ELR (cell line): Measurements from ENCODE around the gene PRKCE.

ENCODE experiments used
- DNase-seq: peaks from one replicate; pipeline ENCODE4 v3.0.0-alpha.2; 2015; ENCODE audit warnings: low read depth

The PRKCE gene

DNA sequence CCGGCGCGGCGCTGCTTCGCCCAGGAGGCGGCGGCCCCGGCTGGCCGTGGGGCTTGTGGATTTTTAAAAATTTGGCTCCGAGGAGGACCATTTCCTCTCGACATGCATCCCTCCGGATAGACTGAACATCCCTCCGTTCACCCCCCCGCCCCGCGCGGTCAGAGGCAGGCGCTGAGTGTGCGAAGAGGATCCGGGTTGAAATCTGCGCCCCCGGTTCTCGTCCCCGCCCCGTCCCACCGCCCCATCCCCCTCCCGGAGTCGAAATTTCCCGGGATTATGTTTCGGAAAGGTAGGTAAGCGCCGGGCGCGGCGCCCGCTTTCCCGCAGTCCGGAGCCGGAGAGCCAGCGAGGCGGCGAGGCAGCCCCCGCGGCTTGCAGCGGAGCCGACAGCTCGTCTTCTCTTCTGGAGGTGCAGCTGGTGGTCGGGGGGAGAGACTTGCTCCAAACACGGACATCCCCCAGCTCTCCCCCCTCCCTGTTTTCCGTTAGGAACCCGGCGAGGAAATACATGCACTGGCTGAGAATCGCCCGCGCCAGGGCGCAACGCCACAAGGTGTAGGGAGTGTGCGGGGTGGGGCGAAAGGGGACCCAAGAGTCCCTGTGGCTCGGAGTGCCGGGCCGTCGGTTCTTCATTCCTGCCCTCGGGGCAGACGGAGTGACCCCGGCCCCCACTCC, at the start of gene PRKCE:
TSS of gene PRKCE (plus strand) at position 261 of the 675 bp plus-strand sequence.
- no peak for DNase-seq

DNA sequence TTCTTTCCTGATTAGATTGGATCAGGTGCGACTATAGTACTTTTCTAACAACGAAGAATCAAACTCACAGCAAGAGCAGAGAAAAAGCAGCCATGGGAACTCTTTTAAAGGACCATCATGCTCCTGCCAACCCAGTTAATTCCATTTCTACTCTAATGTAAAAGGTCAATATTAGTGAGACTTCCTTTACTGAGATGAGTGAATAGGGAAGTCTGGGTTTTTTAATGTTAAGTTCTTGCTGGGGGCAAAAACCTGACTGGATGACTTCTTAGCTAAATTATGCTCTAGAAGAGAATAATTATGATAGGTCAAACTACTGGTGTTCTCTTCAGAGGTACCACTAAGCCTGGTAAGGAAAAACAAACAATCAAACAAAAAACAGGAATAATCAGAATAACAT, 48.9 kb upstream of the PRKCE start:
- DNase-seq, result no peak

DNA sequence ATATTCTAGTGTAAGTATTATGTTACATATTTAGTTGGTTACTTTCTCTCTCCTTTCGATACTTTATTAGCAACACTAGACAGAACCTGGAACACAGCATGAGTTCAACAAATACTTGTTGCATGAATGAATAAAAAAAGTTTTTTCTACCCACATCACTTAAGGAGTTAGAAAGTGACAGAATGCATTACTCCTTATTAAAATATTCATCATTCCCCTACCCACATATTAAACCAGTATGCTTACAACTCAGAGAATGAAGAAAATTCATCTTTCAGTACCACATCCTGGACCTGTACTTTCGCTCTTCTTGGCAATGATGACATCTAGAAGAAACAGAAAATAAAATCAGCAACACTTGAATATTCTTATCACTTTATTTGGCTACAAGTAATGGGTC, 46.4 kb upstream of the PRKCE start:
- DNase-seq, result no peak

DNA sequence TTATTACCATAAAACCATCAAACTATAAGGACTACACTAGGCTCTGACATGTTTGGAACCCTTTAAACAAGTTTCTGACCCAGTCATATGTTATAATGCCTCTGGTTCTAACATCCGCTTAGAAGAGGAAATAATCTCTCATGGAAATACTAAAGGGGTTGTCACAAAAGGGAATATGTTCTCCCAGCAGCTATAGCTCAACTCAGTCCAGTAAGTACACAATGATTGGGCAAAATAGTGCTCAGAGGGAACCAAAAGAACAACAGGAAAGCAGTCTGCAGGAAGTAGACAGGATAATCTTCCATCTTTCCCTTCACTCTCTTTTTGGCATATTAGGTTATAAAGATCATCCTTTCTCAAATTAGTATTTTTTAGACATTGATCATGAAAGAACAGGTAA, 44.7 kb upstream of the PRKCE start:
- DNase-seq, result no peak

DNA sequence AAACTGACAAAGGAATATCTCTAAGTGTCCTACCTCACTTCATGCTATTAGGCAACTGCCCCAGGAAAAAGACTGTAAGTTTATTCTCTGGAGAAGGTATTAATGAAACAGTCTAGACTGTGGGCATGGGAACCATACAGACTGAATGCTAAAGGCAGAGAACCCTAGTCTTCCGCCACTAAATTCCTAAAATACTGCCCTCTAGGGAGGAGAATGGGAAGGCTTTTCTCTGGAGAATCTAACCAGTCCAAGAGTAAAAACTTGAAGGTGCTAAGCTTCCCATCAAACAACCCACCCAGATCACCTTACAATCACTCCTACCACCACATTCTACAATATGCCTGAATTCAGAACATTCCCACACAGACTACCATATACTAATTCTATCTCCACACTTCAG, 43.8 kb upstream of the PRKCE start:
- peak; percentile 60 for DNase-seq

DNA sequence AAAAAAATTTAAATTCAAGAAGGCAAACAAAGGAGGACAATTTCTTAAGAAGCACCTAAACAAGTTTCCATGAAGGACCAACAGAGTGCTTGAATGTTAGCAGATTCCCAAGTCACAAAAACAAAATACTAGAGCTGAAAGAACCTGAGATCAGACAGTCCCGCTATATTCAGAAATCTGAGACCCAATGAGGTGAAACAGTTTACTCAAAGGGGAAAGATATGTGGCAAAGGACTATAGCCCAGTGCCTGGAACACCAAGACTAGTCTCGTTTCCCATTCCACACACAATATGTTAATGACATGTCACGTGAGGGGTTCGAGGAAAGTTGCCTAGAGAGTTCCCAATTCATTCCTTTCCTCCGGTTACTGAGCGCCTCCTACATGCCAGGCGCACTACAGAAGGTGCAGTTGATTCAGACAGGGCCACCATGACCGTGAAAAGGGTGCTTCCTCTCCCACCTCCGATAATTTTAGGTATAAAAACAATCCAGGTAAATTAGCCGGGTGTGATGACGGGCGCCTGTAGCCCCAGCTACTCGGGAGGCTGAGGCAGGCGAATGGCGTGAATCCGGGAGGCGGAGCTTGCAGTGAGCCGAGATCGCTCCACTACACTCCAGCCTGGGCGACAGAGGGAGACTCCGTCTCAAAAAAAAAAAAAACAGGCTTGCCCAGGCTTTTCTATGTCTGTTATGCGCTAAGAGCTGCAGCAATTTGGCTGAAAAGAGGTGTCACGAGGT, 41.0 kb upstream of the PRKCE start:
- peak; percentile 78 for DNase-seq

DNA sequence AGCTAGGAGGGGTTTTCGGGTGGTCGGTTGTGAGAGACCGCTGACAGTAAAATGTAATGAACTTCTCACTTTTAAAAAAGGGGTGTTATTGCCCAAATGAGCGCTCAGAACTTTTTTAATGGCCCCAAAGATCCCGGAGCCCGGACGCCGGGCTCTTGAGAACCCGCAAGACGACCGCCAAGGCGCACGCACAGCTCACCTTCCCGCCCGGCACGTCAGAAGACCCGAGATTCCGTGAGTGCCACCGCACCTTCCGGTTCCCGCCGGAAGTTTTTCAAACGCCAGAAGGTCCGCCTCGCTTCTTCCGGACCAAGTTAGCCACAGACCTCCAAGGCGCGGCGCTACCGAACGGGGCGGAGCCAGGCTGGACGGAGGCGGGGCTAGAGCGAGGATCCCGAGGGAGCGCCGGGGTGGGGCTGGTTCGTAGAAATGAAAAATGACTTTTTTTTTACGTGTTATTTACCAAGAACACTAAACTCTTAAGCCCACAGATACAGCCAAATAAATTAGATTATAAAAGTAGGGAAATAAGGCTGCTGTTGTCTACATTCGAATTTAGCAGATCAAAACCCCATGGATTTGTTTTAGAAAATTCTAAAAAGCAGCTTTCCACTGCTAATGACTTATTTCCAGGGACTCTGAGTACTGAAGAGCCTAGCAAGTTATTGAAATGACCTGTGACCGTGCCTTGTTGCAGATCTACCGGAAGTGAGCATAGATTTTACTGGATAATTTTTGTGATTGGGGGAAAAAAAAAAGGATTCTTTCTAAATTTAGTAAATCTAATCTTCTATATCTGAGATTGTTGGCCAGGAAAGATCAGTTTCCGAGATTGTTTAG, 40.2 kb upstream of the PRKCE start, which contains the start of gene SRBD1:
TSS of gene SRBD1 (minus strand) at position 248 of the 840 bp plus-strand sequence. CDS start 5,826 bp downstream, outside the sequence.
- DNase-seq, result peak; percentile 98

DNA sequence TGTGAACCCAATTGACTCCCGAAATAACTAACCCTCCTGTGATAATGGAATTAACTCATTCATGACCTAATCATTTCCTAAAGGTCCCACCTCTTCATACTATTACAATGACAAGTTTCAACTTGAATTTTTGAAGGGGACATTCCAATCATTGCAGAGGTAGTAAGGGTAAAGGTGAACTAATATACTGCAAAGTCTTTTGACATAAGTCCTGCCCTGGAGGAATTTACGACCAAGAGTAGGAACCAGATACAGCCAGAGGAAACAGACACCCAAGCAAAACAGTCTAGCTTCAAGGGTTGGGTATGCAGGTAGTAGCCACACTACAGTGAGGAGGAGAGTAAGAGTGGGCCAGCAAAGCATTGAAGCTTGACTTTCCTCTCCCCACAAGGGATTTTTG, 39.2 kb upstream of the PRKCE start:
- DNase-seq, result no peak

DNA sequence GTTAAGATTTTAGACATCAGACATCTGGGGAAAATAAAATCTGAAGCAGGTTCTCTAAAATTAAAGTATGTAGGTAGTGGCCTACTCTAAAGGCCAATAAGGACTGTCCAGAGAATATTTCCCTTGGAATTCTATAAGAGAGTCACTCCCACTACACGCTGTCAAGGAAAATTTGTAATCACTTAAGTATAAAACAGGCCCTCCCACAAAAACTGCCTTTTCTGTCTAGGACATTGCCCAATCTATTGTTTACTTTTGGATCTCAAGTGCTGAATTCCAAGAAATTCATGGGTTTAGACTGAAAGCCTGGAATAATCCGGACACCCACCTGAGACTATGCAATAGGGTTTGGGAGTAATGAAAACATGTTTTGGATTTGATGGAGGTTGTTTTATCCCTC, 38.7 kb upstream of the PRKCE start:
- DNase-seq, result no peak

DNA sequence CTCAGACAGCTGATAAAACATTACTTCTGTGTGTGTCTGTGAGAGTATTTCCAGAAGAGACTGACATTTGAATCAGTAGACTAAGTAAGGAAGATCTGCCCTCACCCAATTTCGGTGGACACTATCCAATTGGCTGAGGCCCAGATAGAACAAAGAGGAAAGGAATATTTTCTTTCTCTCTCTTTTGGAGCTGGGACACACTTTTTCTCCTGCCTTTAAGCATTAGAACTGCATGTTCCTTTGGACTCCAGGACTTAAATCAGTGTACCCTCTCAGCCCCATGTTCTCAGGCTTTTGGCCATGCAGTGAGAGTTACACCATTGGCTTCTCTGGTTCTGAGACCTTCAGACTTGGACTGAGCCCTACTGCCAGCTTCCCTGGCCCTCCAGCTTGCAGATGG, 37.1 kb upstream of the PRKCE start:
- no peak for DNase-seq

DNA sequence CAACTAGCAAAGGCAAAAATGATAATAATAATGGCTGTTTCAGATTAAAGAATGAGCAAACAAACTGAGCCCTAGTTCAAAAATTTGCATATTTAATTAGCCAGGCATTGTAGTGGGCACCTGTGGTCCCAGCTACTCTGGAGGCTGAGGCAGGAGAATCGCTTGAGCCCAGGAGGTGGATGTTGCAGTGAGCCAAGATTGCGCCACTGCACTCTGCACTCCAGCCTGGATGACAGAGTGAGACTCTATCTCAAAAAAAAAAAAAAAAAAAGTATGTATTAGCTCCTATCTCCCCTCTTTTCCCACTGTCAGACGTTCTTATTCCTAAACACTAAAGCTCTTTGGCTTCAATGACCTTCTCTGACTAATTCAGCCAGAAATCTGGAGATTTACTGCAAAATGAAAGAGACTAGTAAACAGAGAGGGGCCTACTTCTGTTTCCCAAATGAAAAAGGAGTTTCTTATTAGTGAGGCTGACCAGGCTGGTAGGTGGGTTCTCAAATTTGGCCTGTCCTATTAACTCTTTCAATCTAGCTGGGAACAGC, 36.5 kb upstream of the PRKCE start:
- DNase-seq, result no peak

DNA sequence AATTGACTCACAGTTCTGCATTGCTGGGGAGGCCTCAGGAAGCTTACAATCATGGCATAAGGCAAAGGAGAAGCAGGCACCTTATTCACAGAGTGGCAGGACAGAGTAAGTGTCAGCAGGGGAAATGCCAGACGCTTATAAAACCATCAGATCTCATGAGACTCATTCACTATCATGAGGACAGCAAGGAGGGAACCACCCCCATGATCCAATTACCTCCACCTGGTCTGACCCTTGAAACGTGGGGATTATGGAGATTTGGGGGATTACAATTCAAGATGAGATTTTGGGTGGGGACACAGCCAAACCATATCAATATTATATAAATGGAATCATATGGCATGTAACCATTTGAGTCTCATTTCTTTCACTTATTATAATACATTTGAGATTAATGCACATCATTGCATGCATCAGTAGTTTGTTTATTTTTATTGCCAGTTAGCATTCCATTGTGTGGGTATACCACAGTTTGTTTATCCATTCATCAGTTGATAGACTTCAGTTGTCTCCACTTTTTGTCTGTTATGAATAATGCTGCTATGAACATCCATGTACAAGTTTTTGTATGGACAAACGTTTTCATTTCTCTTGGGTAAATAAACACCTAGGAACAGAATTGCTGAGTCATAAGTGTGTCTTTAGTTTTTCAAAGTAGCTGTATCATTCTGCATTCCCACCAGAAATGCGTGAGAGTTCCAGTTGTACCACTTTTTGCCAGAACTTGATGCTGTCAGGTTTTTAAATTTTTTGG, 34.6 kb upstream of the PRKCE start:
- peak; percentile 62 for DNase-seq

DNA sequence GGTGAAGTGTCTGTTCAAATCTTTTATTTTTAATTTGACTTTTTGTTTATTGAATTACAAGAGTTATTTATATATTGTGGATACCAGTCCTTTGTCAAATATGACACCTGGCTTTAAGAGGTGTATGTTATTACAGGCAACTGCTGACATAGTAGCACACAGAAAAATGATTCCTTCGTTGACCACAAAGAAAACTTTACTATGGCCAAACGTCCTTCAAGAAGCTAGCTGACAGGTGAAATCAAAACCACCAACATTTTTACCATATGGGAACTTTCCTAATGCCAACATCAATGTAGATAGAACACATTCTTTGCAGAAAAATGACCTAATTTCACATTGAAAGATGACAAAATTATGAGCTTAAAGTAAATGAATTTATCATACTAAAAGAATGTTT, 34.0 kb upstream of the PRKCE start:
- no peak for DNase-seq

DNA sequence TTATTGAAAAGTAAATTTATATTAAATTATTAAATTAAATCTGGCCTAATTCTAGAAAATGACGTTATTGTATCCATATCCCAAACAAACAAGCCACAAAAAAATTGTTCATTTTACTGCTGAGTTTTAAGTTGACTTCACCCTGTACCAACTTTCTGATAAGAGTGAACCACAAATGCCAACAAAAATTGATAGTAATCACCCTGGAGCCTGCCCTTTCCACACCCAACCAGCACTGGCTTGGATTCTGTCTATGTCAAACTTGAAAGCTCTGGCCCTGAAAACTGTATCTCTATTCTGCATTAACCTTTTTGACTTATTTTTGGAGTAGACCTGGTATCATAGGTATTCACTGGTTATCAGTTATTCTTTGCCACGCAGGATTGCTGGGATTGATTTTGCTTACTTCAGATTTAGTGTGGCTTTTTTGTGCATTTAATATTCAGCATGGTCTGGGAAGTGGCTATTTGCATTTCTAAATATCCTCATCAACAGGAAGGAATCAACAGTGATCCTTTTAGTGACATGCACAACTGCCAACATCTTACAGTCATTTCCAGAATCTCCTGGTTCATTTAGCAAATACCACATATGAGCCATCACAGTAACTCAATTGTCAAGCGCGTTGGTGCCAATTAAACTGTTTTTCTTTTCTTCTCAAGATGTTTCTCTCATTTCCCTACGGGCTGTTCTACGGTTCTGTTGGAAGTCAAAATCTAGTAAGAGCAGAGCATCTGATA, 29.0 kb upstream of the PRKCE start:
- DNase-seq, result no peak

DNA sequence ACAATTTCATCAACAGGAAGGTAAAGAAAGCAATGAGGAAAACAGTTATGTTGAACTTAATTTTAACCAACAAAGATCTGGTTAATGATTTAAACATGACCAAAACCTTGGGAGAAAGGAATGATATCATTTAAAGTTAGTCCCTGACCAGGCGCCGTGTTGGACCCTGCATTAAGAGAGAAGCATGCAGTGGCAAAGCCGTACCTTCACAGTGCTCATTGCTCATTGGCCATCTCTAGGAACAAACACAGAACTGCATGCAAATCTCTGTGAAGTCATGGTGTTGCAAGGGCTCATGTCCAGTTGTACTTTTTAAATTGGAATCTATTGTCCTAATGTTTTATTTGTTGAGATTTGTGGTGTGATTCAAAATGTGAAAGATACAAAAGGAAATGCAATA, 28.4 kb upstream of the PRKCE start:
- DNase-seq, result no peak

DNA sequence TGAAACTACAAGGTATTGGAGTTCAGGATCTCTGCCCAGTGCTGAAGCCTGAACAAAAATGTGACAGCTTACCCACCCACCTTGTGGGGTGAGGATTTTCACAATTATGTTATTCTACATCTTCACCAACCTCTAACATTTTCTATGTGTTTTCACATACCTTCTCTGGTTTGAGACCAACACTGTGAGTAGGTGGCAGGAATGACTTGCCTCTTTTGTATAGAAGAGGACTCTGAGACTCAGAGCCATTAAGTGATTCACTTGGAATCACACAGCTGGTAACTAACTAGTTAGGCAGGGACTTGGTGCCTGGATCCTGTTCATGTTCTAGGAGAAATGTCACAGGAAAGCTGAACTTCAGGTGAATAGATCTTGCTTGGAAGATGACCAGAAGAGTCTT, 25.7 kb upstream of the PRKCE start:
- DNase-seq, result no peak

DNA sequence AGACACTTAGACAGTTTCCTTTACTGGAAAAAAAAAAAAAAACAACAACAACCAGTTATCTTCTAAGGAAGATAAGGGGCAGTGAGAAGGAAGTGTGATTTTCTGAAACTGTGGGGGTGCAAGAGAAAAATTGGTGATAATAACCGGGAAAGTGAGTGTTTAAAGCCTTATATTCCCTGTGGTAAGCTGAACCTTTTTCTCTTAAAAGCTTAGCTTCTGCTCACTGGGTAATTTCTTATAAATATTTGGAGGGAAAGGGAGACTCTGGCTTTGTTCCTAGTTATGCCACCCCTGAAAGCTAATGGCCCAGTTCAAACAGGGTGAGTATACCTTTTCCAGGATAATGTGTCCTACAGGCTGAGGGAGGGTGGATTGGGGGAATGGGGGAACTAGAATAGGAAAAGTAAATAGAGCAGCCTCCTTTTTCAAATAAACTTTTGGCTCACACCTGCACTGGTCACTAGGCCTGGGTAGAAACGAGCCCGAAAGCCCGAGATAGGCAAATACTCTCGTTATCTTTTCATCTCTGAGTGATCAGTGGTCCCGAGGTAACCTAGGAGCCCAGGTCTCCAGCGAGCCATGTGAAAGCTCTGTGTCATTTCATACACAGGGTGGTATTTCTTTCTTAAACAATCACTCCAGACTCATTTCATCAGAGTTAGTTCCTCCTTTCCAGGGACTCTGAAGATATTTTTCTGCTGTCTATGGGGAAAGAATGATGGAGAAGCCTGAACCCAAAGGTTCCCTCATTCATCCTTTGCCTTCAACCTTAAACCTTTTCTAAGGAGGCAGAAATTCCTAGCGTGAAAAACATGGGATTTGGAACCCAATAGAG, 24.9 kb upstream of the PRKCE start:
- DNase-seq, result no peak

DNA sequence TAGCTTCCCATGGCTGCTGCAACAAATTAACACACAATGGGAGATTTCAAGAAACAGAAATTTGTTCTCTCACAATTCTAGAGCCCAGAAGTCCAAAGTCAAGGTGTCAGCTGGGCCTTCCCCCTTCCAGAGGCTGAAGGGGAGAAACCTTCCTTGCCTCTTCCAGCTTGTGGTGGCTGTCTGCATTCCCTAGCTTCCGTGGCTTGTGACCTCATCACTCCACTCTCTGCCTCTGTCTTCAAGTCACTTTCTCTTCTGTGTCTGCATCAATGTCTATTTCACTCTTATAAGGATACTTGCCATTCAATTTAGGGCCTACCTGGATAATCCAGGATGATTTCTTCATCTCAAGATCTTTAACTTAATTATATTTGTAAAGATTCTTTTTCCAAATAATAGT, 23.6 kb upstream of the PRKCE start:
- peak; percentile 59 for DNase-seq

DNA sequence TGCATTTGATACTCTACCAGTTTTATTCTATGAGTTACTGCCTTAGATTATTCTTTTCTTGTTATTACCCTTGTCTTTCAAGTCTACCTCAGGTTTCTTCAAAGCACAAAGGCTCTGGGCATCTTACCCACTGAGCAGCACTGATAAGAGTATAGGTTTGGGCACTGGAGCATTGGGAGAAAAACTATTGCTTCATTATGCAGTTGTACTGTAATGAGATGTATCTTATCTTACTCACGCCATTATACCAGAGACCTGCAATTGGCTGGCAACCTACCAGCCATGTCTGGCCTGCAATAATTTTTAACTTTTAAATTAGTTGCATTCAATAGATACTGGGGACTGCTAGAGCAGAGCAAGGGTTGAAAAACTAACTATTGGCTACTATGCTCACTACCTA, 21.5 kb upstream of the PRKCE start:
- DNase-seq, result no peak

DNA sequence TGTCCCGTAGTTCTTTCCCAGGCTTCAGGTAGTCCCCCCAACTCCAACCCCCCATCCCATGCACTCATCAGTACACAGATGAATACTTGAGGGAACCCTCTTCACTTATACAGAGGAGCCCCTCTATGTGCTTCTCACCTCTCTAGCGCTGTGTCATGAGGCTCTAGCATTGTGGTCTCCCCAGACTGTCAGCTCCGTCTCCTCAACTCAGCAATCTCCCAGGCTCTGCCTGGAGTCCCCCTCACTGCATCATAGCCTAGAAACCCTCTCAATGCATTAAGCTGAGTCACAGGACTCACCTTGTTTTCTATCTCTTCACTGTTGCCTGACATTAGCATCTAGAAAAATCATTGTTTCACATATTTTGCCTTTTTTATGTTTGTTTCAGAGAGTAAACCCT, 20.2 kb upstream of the PRKCE start:
- DNase-seq, result no peak
